ENCODE results near the gene KRT26. TPM values are rescaled to one million over a fixed set of nuclear protein-coding genes. Genes with fewer than 3 reads are reported as not detected.

KRT26 gene
- total RNA-seq, 1 donor from 2014 or later: not detected

DNA sequence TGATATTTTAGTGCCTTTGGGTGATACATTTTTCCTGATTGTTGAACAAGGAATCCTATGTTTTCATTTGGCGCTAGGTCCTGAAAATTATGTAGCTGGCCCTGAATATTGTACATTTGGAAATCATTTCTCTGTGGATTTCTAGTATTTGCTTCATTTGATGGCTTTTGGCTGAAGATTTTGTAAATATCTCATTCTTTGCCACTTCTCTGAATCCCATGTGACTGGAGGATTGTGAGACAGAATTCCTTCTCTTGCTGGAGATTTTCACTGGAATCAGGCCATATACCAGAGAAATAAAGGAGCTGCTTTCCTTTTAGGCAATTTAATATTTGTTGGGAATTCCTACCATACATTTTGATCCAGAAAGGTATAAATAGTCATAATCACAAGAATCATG is 19.1 kb upstream of the KRT26 start:
- Mint-ChIP-seq H3K36me3 (ENCODE audit: low read depth) (no peaks in the 10 kb centered on the region), H3K4me3 (ENCODE audit: low read depth) (no peak overlapping the region), H3K9me3 (no peaks in the 10 kb centered on the region), H3K27me3 (ENCODE audit: low read depth) (peaks cover 29% of the 10 kb centered on the region), H3K27ac (no peak overlapping the region), H3K4me1 (ENCODE audit: low read depth) (no peaks in the 10 kb centered on the region)
- intact Hi-C loops (cut with micrococcal nuclease): loop anchor here (5.0 to 10.0 kb wide), 2 partner anchors 169 to 436 kb away; no protein-coding TSS in a partner anchor
- DNase-seq (ENCODE audit: low spot score): no peak

DNA sequence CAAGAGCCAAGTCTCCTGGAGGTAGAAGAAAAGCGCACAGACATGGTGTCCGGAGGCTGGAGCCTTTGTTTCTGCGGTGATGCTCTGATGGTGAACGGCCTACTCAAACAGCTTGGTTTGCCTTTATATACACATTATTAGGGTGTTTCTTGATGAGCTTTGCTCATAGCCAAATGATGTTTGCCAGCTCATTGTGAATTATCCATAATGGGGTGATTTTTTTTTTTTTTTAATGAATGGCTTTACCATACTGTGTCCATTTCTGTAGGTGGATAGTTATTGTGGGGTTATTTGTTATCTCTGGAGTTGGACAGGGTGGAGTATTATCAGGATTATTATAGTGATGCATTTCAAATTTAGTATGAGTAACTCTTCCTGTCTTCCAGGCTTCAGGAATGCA is 10.4 kb upstream of the KRT26 start, which contains the start of gene KRT27:
TSS of gene KRT27 (minus strand) at position 101 of the 400 bp plus-strand sequence. CDS start at position 44, 57 bp downstream.
- Mint-ChIP-seq H3K4me1 (ENCODE audit: low read depth) (no peaks in the 10 kb centered on the region), H3K4me3 (ENCODE audit: low read depth) (no peak within 1 kb of the TSS), H3K27ac (no peak within 1 kb of the TSS), H3K36me3 (ENCODE audit: low read depth) (no peaks in the 10 kb centered on the region), H3K9me3 (no peaks in the 10 kb centered on the region), H3K27me3 (ENCODE audit: low read depth) (peaks cover 35% of the 10 kb centered on the region)
- intact Hi-C loops (cut with micrococcal nuclease): no loop called here
- DNase-seq (ENCODE audit: low spot score): no peak

DNA sequence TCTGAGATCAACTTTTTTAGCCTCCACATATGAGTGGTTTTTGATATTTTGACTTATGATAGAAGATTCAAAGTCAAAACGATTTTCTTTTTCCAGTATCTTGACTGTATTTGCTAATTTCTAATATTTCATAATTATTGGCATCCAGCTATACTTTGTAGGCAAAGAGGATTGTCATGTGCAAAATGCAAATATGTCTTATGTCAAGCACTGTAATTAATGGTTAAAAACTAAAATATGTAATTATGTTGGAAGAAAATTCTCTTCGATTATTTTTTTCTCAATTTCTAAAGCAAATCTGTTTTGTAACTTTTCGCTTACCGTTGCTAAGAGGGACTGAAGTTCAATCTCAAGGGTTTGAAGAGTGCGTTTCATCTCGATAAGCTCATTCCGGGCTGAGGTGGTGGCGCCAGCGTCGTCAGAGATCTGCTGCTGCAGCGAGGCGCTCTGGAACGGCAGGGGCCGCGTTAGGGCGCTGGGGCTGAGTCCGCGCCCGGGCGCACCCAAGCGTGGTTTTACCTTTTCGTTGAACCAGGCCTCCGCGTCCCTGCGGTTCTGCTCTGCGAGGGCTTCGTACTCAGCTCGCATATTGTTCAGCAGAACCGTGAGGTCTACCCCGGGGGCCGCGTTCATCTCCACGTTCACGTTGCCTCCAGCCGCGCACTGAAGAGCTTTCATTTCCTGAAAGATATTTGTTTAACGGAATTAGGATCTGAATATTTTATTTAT is 7.3 kb upstream of the KRT26 start:
- Mint-ChIP-seq H3K36me3 (ENCODE audit: low read depth) (no peaks in the 10 kb centered on the region), H3K9me3 (no peaks in the 10 kb centered on the region), H3K27ac (no peak overlapping the region), H3K4me1 (ENCODE audit: low read depth) (no peaks in the 10 kb centered on the region), H3K4me3 (ENCODE audit: low read depth) (no peak overlapping the region), H3K27me3 (ENCODE audit: low read depth) (peaks cover 49% of the 10 kb centered on the region)
- intact Hi-C loops (cut with micrococcal nuclease): no loop called here
- no peak for DNase-seq (ENCODE audit: low spot score)

DNA sequence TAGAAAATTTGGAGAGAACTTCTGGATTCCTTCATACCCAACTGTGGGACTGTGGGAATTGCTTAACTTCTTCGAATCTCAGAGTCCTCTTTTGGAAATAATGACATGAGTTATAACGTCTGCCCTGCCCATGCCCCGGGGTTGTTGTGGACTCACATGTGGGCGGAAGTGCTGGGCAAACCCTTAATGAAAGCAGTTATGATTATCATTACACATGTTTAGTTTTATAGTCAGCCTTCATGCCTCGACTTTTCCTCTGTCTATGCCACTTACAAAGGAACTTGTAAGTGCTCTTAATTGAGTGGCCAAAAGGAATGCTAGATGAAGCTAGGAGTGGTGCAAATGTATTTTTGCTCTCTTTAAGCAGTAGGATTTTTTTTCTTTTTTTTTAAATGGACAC is 6.5 kb upstream of the KRT26 start:
- H3K9me3 Mint-ChIP-seq: no peaks in the 10 kb centered on the region
- H3K4me3 Mint-ChIP-seq (ENCODE audit: low read depth): no peak overlapping the region
- peaks cover 52% of the 10 kb centered on the region for H3K27me3 Mint-ChIP-seq (ENCODE audit: low read depth)
- intact Hi-C loops (cut with micrococcal nuclease): no loop called here
- H3K36me3 Mint-ChIP-seq (ENCODE audit: low read depth): no peaks in the 10 kb centered on the region
- H3K27ac Mint-ChIP-seq: no peak overlapping the region
- no peaks in the 10 kb centered on the region for H3K4me1 Mint-ChIP-seq (ENCODE audit: low read depth)
- no peak for DNase-seq (ENCODE audit: low spot score)

DNA sequence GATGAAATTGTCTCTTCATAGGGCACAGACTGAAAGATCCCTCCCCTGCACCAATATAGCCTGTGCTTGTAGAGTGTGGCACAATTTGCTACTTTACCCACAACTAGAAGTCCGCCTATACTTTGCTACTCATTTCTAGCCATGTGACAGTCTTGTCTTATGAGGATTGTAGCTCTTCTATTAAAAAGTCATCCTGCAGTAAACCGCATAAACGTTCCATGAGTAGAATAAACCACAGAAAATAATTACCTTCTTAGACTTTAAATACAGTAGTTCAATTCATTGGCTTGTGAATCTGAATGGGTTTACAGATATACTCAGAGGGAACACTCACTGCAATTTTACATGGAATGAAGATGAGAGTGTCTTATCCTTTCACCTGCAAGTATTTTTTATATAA is 6.0 kb upstream of the KRT26 start:
- no peak overlapping the region for H3K4me3 Mint-ChIP-seq (ENCODE audit: low read depth)
- no peaks in the 10 kb centered on the region for H3K36me3 Mint-ChIP-seq (ENCODE audit: low read depth)
- intact Hi-C loops (cut with micrococcal nuclease): no loop called here
- no peak overlapping the region for H3K27ac Mint-ChIP-seq
- no peaks in the 10 kb centered on the region for H3K9me3 Mint-ChIP-seq
- H3K4me1 Mint-ChIP-seq (ENCODE audit: low read depth): no peaks in the 10 kb centered on the region
- peaks cover 50% of the 10 kb centered on the region for H3K27me3 Mint-ChIP-seq (ENCODE audit: low read depth)
- DNase-seq (ENCODE audit: low spot score): no peak

DNA sequence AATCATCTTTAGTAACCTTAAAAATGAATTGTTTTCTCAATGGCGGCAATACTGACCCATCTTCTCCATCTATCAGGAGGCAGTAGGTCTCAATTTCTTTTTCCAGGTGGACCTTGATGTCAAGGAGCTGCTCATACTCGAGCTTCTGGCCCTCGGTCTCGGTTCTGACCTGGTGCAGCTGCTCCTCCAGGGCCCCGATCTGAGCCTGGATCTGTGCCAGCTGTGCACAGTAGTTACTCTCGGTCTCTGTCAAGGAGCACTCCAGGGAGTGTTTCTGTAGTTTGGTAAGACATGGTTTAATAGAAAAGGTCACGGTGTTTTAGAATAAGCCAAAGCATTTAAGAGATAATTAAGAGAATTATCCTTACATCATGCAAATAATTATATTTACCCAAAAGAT is 5.5 kb upstream of the KRT26 start:
- Mint-ChIP-seq H3K27ac (no peak overlapping the region), H3K4me1 (ENCODE audit: low read depth) (no peaks in the 10 kb centered on the region), H3K27me3 (ENCODE audit: low read depth) (peaks cover 55% of the 10 kb centered on the region), H3K4me3 (ENCODE audit: low read depth) (no peak overlapping the region), H3K9me3 (no peaks in the 10 kb centered on the region), H3K36me3 (ENCODE audit: low read depth) (no peaks in the 10 kb centered on the region)
- intact Hi-C loops (cut with micrococcal nuclease): no loop called here
- DNase-seq (ENCODE audit: low spot score): no peak

DNA sequence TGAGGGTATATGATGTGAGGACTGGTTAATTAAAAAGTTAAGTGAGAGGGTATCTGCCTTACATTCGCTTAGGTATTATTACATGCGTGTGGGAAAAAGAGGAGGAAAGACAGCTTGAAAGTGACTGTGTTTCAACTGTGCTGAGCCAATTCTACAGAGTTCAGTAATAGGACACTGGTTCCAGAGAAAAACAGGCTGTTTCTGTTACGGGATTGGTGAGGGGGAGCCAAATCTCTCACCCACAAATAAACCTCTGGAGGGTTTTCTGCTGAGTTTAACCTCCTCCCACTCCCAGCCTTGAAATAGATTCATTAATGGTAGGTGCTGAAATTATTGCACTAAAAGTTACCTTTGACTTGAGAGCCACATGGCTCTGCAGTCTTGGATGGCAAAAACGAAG is 3.9 kb upstream of the KRT26 start:
- Mint-ChIP-seq H3K27me3 (ENCODE audit: low read depth) (peaks cover 61% of the 10 kb centered on the region), H3K9me3 (no peaks in the 10 kb centered on the region), H3K4me1 (ENCODE audit: low read depth) (no peaks in the 10 kb centered on the region), H3K4me3 (ENCODE audit: low read depth) (no peak overlapping the region), H3K36me3 (ENCODE audit: low read depth) (no peaks in the 10 kb centered on the region), H3K27ac (no peak overlapping the region)
- intact Hi-C loops (cut with micrococcal nuclease): no loop called here
- DNase-seq (ENCODE audit: low spot score): no peak

DNA sequence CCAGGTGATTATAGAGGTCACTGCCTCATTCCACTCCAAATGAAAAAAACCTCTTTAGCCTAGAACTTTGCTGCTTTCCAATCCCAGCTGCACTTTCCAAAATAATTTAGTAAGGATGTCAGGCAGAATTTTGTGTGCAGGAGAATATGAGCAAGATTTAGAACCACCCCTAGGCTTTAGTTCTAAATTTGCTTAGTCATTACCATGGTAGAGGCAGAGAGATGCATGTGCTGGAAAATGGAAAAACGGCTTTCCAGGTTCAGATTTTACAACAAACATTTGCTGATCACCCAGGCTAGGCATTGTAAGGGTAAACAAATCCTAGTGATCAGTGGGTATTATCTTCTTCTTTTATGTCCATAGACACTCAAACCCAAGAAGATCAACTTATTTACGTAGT is 6.3 kb downstream of the KRT26 start:
- Mint-ChIP-seq H3K27ac (no peak overlapping the region), H3K27me3 (ENCODE audit: low read depth) (peaks cover 13% of the 10 kb centered on the region), H3K36me3 (ENCODE audit: low read depth) (no peaks in the 10 kb centered on the region), H3K9me3 (peaks cover 25% of the 10 kb centered on the region), H3K4me3 (ENCODE audit: low read depth) (no peak overlapping the region), H3K4me1 (ENCODE audit: low read depth) (no peaks in the 10 kb centered on the region)
- intact Hi-C loops (cut with micrococcal nuclease): no loop called here
- no peak for DNase-seq (ENCODE audit: low spot score)

DNA sequence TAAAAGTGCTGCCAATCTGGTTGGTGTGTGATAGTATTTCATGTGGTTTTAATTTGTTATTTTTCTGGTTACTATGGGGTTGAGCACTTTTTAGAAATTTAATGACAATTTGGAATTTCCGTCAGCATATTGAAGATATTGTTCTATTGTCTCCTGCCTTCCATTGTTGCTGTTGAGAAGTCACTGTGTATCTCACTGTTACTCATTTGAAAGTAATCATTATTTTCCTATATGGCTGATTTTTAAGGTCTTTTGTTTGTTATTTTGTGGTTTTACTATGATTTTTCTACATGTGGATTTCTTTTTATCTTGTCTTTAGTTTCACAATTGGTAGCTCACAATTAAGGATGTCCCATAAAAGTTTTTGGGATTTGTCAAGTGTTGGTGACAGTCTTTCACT is 8.2 kb downstream of the KRT26 start:
- H3K9me3 Mint-ChIP-seq: peaks cover 44% of the 10 kb centered on the region
- no peak for DNase-seq (ENCODE audit: low spot score)
- intact Hi-C loops (cut with micrococcal nuclease): no loop called here
- H3K4me3 Mint-ChIP-seq (ENCODE audit: low read depth): no peak overlapping the region
- no peak overlapping the region for H3K27ac Mint-ChIP-seq
- no peaks in the 10 kb centered on the region for H3K36me3 Mint-ChIP-seq (ENCODE audit: low read depth)
- no peaks in the 10 kb centered on the region for H3K4me1 Mint-ChIP-seq (ENCODE audit: low read depth)
- peaks cover 13% of the 10 kb centered on the region for H3K27me3 Mint-ChIP-seq (ENCODE audit: low read depth)

DNA sequence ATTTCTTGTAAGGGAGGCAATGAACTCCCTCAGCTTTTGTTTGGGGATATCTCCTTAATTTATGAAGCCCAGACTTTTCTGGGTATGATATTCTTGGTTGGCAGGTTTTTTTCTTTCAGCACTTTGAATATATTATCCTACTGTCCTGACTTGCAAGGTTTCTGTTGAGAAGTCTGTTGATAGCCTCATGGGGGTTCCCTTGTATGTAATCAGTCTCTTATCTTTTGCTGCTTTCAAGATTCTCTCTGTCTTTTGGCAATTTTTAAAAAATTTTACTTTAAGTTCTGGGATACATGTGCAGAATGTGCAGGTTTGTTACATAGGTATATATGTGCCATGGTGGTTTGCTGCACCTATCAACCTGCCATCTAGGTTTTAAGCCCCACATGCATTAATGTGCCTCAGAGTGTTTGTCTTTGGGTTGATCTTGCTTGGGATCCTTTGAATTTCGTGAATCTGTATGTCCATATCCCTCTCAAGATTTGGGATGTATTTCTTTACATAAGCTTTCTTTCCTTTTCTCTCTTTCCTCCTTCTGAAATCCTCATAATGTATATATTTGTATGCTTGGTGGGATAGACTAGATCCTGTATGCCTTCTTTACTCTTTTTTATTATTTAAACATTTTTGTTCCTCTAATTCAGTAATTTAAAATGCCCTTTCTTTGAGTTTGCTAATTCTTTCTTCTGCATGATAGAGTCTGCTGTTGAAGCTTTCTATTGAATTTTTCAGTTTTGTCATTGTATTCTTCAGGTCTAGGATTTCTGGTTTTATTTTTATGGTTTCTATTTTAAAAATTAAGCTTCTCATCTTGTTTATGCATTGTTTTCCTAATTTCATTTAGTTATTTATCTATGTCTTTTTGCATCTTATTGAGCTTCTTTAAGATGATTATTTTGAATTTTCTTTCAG is 11.6 kb downstream of the KRT26 start:
- H3K36me3 Mint-ChIP-seq (ENCODE audit: low read depth): no peaks in the 10 kb centered on the region

DNA sequence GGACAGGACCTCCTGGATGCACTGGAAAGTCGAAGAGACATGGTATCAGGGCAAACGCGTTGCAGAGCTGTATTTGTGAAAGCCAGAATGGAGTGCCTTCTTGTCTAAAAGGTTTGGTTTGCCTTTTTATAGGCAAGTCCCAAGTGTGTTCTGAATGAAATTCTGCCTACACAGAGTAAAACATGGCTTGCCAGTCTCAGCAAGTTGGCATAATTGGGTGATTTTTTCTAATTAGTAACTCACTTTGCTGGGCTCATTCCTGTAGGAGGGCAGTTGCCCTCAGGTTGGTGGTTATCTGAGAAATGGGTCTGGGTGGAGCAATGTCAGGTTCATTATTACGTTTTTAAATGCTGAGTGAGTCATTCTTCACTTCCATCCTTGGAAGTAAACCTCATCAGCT is 16.8 kb downstream of the KRT26 start, which contains the start of gene KRT25:
TSS of gene KRT25 (minus strand) at position 101 of the 400 bp plus-strand sequence. CDS start at position 41, 60 bp downstream.
- no peaks in the 10 kb centered on the region for H3K36me3 Mint-ChIP-seq (ENCODE audit: low read depth)
- no peak within 1 kb of the TSS for H3K27ac Mint-ChIP-seq
- H3K9me3 Mint-ChIP-seq: peaks cover 26% of the 10 kb centered on the region
- DNase-seq (ENCODE audit: low spot score): no peak
- H3K4me1 Mint-ChIP-seq (ENCODE audit: low read depth): no peaks in the 10 kb centered on the region
- intact Hi-C loops (cut with micrococcal nuclease): no loop called here
- H3K27me3 Mint-ChIP-seq (ENCODE audit: low read depth): peaks cover 31% of the 10 kb centered on the region
- no peak within 1 kb of the TSS for H3K4me3 Mint-ChIP-seq (ENCODE audit: low read depth)

More for the DNA sequence above, 11.6 kb downstream of the KRT26 start:
- intact Hi-C loops (cut with micrococcal nuclease): no loop called here
- Mint-ChIP-seq H3K4me1 (ENCODE audit: low read depth) (no peaks in the 10 kb centered on the region), H3K27ac (no peak overlapping the region), H3K4me3 (ENCODE audit: low read depth) (no peak overlapping the region), H3K27me3 (ENCODE audit: low read depth) (peaks cover 20% of the 10 kb centered on the region), H3K9me3 (peaks cover 56% of the 10 kb centered on the region)
- no peak for DNase-seq (ENCODE audit: low spot score)

DNA sequence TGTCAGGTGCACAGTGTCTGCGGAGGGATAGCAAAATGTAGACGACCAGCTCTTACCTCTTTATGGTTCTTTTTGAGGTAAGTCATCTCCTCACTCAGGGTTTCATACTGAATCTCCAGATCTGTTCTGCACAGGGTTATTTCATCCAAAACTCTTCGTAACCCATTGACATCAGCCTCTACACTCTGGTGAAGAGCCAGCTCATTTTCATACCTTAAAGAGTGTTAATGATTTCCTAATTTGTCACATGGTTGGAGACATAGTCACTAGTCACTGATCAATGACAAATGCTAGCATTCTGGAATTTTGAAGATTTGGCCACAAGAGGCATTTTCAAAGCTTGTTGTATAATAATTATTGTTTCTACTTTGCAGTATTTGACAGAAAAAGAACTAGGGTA is 18.2 kb downstream of the KRT26 start:
- Mint-ChIP-seq H3K36me3 (ENCODE audit: low read depth) (no peaks in the 10 kb centered on the region), H3K4me3 (ENCODE audit: low read depth) (no peak overlapping the region), H3K9me3 (peaks cover 12% of the 10 kb centered on the region), H3K4me1 (ENCODE audit: low read depth) (no peaks in the 10 kb centered on the region), H3K27ac (no peak overlapping the region), H3K27me3 (ENCODE audit: low read depth) (peaks cover 33% of the 10 kb centered on the region)
- intact Hi-C loops (cut with micrococcal nuclease): no loop called here
- DNase-seq (ENCODE audit: low spot score): no peak

DNA sequence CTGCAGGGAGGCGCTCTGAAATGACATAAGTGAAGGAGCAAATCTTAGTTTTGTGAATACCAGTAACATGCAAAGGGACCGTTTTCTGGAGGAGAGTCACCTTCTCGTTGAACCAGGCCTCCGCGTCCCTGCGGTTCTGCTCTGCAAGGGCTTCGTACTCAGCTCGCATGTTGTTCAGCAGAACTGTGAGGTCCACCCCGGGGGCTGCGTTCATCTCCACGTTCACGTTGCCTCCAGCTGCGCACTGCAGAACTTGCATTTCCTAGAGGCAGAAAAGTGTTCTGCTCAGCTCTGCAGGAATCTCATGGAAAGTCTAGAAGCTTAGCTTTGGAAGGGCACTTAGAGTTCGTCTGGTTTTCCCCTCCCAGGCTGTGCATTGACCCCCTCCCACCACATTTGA is 20.9 kb downstream of the KRT26 start:
- H3K27ac Mint-ChIP-seq: no peak overlapping the region
- intact Hi-C loops (cut with micrococcal nuclease): no loop called here
- peaks cover 32% of the 10 kb centered on the region for H3K27me3 Mint-ChIP-seq (ENCODE audit: low read depth)

More for the DNA sequence above, 20.9 kb downstream of the KRT26 start:
- H3K4me3 Mint-ChIP-seq (ENCODE audit: low read depth): no peak overlapping the region
- no peaks in the 10 kb centered on the region for H3K4me1 Mint-ChIP-seq (ENCODE audit: low read depth)
- H3K36me3 Mint-ChIP-seq (ENCODE audit: low read depth): no peaks in the 10 kb centered on the region
- H3K9me3 Mint-ChIP-seq: peaks cover 3% of the 10 kb centered on the region
- no peak for DNase-seq (ENCODE audit: low spot score)
